GM08714 (cell line): ENCODE results near the gene PYCARD.

Experiments
- H3K4me3 ChIP-seq: fragments of 200-500 bp; sonication (Bioruptor generic); 2 replicates; pipeline ENCODE4 v1.5.1; 2014; ENCODE audit warnings: mild to moderate bottlenecking, low read length, inconsistent platforms
- ZNF274 ChIP-seq: IDR thresholded peaks from 2 replicates; pipeline ENCODE4 v1.6.1; 2012; ENCODE audit warnings: mild to moderate bottlenecking, low read depth, low read length

The PYCARD gene

GRCh38 chr16:31190061-31190460, 12.5 kb downstream of the PYCARD start:
- no peak for TF ChIP-seq ZNF274
- no peak overlapping the region for H3K4me3 ChIP-seq

GRCh38 chr16:31189412-31189778, 13.2 kb downstream of the PYCARD start:
- no peak for TF ChIP-seq ZNF274
- H3K4me3 ChIP-seq, result no peak overlapping the region

DNA sequence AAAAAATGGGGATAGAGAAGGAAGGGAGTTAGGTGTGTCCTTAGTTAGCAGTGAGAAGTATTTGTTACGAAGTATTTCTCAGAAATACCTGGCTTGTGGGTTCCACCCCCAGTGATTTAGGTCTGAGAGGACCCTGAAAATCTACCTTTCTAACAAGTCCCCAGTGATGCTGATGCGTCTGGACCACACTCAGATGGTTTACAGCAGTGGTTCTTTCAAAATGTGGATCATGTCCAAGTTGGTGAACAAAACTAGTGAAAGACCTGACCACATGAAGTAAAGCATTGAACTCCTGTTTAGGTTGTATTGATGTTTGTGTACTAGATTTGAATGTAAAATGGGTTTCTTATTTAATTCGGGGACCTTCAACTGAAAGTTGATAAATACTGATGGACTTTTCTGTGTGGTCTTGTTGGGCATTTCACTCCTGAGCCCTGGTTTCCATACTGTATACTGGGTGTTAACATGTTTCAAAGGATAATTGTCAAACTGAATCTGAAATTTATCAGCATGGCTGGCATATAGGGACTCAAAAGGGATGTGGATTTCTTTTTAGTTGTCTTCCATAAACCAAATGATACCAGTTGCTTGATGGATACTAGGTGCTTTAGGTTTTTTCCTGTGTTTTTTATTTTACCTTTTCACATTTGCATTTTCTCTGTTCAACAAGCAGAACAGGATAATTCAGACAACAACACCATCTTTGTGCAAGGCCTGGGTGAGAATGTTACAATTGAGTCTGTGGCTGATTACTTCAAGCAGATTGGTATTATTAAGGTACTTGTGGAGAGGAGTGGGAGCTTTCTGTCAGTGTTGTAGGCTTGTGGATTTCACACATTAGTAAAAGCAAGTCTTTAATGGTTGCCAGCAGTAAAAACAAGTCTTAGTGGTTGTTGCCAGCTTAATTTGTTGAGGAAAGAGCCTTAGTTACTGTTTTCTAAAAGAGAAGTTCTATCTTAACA, 13.8 kb downstream of the PYCARD start:
- no peak overlapping the region for H3K4me3 ChIP-seq
- no peak for TF ChIP-seq ZNF274

GRCh38 chr16:31187808-31188189, 14.8 kb downstream of the PYCARD start:
- no peak overlapping the region for H3K4me3 ChIP-seq
- TF ChIP-seq ZNF274, result no peak

DNA sequence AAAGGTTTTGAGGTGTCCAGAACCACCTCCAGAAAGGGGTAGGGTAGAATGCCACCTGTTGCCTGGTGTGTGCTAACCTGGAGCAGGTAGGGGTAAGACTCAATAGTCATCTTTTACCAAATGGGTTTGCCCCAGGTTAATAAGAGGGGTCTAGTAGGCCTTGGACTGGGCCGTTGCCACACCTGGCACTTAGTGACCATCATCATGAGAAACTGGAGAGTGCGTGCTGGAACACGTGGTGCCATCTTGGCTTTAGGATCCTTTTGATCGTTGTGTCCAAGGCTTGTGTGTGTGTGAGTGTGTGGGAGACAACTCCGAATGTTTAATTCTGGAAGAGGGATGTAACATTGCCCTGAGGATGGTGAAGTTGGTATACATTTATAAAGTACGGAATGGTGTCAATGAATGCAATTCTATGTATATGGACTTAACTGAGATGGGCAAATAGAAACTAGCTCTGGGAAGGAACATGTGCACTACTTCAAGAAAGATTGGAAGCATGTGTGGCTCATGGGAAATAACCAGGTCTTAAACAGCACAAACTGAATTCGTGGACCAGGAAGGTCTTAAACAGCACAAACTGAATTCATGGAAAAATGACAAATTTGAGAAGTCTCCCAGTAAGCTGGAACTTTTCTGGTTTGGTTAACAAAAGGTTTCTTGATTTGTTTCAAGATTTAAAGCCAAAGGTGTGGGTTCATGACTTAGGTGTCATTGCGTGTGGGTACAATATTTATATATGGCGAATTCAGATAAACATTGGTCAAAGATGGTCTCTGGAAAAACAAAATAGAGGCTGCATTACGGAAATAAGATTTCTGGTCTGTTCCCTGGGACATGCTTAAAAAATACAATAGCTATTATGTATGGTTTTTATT, 15.4 kb downstream of the PYCARD start:
- no peak for TF ChIP-seq ZNF274
- no peak overlapping the region for H3K4me3 ChIP-seq

DNA sequence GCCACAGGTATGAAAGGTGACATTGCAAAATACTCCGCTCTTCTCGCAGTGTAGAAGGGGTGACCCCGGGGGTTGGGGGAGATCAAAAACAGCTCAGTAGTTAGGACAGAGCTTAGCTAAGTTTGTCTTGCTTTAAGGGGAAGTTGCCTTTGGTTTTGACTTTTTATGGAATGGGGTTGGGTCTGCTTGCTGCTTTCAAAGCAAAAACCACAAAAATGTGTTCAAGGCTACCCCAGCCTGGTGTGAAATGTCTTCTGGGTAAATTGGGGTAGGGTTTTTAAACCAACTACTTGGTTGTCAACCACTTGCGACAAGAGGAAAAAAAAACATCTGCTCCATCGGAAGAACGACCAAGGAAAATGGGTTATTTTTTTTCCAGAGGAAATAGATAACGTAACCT, 16.4 kb downstream of the PYCARD start:
- H3K4me3 ChIP-seq, result no peak overlapping the region
- no peak for TF ChIP-seq ZNF274

DNA sequence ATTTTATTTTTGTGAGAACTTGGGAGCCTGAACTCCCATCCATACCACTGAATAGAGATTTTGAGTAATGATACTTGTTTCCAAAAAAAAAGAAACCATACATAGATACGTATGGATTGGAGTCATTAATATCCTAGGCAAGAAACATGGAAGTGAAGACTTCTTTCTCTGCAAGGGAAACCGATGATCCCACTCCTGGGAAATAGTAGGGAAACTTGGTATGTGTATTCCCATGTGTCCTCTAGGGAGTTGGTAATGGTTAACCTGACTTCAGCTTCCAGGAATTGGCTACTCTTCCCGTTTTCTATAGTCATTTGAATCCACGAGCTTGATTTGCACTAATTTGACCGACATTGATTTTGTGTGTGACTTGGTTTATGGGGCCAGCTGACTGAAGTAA, 17.2 kb downstream of the PYCARD start:
- TF ChIP-seq ZNF274, result no peak
- no peak overlapping the region for H3K4me3 ChIP-seq

DNA sequence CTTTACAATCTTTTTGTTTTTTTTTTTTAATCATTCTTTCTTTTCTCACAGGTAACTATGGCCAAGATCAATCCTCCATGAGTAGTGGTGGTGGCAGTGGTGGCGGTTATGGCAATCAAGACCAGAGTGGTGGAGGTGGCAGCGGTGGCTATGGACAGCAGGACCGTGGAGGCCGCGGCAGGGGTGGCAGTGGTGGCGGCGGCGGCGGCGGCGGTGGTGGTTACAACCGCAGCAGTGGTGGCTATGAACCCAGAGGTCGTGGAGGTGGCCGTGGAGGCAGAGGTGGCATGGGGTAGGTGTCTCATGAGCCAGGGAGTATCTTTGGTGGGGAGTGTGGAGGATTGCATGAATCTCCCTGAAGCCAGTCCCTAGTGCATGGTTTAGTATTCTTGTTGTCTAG, 17.7 kb downstream of the PYCARD start:
- TF ChIP-seq ZNF274, result no peak
- no peak overlapping the region for H3K4me3 ChIP-seq

DNA sequence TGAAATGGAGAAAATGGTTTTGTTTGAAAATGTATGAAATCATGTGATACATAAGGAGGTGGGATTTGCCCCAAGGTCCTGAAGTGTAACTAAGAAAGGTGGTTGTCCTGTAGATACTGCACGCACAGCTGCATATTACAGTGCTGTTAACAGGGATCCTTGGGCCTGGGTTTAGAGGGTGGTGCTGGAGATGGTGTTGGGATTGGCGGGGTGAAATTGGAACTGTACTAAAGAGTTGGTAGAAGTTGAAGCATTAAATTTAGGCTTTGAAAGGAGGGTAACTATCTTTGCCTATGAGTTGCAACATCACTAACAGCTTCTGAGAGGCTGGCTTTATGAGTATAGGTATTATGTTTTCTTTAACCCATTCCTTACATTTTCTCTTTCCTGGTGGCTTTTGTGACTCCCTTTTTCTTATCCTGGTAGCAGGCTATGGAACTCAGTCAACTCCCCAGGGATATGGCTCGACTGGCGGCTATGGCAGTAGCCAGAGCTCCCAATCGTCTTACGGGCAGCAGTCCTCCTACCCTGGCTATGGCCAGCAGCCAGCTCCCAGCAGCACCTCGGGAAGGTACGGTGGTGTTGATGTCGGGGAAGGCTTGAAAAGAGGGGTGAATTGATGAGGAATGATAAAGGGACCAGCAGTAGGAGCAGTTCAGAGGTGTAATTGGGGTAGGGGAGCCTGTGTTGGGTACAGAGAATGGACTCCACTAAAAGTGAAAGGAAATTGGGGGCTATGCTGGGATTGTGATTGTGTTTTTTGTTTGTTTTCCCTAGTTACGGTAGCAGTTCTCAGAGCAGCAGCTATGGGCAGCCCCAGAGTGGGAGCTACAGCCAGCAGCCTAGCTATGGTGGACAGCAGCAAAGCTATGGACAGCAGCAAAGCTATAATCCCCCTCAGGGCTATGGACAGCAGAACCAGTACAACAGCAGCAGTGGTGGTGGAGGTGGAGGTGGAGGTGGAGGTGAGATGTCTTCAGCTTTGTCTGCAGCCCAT, 18.8 kb downstream of the PYCARD start:
- no peak overlapping the region for H3K4me3 ChIP-seq
- no peak for TF ChIP-seq ZNF274

- TF ChIP-seq ZNF274, result no peak
- peak overlapping the region; percentile 74 for H3K4me3 ChIP-seq
Measured at GRCh38 chr16:31182391-31182790, 20.2 kb downstream of the PYCARD start.

DNA sequence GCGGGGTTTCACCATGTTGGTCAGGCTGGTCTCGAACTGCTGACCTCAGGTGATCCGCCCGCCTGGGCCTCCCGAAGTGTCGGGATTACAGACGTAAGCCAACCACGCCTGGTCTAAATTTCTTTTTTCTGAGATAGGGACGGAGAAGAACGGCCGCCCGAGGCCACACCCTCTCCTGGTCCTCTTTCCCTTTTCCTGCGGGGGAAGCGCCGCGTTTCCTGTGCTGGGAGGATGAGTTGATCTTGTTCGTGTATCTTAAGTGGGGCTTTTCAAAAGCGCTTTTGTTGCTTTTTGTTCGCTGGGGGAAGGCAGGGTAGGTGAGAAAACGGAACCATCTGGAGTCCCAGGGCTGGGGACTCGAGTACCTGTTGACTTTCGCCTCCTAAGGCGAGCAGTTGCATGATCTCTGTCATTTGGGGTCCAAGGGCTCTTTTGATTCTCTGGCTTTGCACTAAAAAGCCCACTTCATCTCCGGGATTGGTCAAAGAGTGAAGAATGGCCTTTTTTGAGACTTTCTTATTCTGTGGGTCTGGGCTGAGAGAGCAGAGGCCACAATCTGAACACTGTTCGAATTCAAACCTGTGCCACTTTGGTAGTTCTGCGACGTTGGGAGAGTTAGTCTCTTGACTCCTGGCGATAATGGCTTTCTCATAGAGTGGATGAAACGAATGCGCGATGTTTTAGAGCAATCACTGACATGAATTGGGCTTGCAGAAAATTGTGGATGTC, 21.3 kb downstream of the PYCARD start:
- no peak for TF ChIP-seq ZNF274
- peak overlapping the region; percentile 74 for H3K4me3 ChIP-seq

- peak within 1 kb of the TSS; percentile 74 for H3K4me3 ChIP-seq
- no peak for TF ChIP-seq ZNF274
Measured at GRCh38 chr16:31179747-31180459, 22.7 kb downstream of the PYCARD start, which contains the start of gene FUS. FUS (plus strand) TSS chr16:31180139; CDS start chr16:31180215, 76 bp downstream.

DNA sequence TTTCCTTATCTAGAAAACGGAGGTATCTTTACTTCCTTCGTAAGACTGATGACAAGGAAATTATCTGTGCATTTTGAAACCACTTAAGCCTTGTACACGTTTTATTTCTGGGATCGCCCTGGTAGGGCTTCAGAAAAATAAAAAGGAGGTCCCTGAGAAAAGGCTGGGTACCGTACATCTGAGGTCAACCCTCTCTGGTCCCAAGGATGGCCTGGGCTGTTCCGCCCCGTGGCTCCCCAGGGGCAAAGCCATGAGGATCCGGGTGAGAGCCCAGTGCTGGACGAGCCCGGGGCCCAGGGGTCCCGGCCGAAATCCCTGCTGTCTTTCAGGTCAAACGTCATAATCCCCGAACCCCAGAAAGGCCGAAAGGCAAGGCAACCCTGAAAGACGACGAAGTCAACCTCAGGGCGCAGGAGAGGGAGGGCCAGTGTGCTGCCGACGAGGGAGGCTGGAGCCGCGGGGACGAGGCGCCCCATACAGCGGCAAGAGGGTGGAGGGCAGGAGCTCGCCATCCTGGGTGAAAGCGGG, 23.3 kb downstream of the PYCARD start:
- peak overlapping the region; percentile 65 for H3K4me3 ChIP-seq
- no peak for TF ChIP-seq ZNF274
